HFF-Myc (cell line): Measurements from ENCODE around the gene GLIPR1L1.

Source experiments
- DNase-seq: peaks from one replicate; pipeline ENCODE4 v3.0.0-alpha.2; 2011; ENCODE audit warnings: low read depth; ENCODE audit errors: extremely low read depth
- H3K4me3 ChIP-seq: replicated peaks from 2 replicates; pipeline ENCODE4 v1.5.1; 2011; ENCODE audit warnings: low read depth, mild to moderate bottlenecking, control low read depth, low read length
- TF ChIP-seq, protein P1 (sequence below): IDR thresholded peaks from 2 replicates; pipeline ENCODE4 v1.5.1; 2012; ENCODE audit warnings: mild to moderate bottlenecking, low read depth, low read length, control low read depth; ENCODE audit errors: missing control alignments

The GLIPR1L1 gene

DNA sequence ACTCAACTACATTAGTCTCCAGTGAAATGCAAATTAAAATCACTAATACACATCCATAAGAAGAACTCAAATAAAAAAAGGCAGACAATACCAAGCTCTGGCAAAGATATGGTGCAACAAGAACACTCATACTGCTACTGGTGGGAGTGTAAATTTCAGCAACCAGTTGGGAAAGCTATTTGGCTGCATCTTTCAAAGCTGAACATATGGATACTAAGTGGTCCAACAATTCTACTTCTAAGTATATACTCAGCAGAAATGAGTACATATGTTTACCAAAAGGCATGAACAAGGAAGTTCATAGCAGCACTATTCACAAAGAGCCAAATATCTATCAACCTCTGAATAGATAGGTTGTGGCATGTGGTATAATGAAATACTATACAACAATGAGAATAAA lies 31.7 kb upstream of the GLIPR1L1 start:
- TF ChIP-seq, protein P1, sequence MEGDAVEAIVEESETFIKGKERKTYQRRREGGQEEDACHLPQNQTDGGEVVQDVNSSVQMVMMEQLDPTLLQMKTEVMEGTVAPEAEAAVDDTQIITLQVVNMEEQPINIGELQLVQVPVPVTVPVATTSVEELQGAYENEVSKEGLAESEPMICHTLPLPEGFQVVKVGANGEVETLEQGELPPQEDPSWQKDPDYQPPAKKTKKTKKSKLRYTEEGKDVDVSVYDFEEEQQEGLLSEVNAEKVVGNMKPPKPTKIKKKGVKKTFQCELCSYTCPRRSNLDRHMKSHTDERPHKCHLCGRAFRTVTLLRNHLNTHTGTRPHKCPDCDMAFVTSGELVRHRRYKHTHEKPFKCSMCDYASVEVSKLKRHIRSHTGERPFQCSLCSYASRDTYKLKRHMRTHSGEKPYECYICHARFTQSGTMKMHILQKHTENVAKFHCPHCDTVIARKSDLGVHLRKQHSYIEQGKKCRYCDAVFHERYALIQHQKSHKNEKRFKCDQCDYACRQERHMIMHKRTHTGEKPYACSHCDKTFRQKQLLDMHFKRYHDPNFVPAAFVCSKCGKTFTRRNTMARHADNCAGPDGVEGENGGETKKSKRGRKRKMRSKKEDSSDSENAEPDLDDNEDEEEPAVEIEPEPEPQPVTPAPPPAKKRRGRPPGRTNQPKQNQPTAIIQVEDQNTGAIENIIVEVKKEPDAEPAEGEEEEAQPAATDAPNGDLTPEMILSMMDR = no peak
- no peak overlapping the region for H3K4me3 ChIP-seq
- DNase-seq = no peak

DNA sequence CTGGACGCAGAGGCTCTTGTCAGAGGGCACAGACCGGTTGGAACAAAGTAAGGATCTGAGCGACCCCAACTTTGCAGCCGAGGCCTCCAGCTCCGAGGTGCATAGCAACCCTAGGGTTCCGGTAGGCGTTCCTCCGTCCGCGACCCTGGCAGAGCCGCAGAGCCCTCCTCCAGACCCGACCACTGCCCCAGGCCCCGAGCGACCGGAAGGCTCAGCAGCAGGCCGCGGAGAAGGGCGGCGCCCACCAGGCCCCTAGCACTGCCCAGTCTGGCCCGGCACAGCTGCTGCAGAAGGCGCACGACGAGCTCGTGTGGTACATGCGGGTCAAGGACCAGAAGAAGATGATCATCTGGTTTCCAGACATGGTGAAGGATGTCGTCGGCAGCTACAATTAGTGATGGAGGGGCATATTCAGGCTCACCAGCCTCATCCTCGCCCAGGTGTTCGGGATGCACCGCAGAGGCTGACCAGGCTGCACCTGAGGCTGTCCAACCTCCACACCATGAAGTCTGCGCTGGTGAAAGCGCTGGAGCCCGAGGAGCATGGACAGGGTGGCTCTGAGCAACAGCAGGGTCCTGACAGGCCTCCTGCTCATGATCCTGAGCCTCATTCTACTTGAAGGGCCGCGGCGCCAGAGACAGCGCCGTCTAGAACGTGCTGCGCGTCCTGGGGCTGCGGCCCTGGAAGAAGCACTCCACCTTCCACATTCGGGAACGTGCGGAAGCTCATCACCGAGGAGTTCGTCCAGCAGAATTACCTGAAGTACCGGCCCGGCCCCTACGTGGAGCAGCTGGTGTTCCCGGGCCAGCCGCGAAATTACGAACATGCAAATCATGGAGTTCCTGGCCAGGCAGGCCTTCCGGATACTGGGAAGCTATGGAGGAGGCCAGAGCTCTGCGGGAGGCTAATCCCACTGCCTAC lies 28.8 kb upstream of the GLIPR1L1 start:
- DNase-seq = no peak
- no peak overlapping the region for H3K4me3 ChIP-seq
- TF ChIP-seq, protein P1 = no peak

DNA sequence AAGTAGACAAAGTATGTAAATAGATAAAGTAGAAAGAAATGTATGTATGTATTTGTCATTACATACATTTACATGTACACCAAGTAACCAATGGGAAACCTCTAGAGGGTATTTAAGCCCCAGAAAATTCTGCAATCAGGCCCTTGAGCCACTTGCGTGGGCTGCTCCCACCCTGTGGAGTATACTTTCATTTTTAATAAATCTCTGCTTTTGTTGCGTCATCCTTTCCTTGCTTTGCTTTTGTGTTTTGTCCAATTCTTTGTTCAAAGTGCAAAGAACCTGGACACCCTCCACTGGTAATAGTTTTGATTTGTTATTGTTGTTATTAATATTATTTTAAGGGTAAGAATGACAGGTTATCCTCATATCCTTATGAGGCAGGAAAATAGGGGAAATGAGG lies 26.2 kb upstream of the GLIPR1L1 start:
- TF ChIP-seq, protein P1 = no peak
- H3K4me3 ChIP-seq = no peak overlapping the region
- no peak for DNase-seq

DNA sequence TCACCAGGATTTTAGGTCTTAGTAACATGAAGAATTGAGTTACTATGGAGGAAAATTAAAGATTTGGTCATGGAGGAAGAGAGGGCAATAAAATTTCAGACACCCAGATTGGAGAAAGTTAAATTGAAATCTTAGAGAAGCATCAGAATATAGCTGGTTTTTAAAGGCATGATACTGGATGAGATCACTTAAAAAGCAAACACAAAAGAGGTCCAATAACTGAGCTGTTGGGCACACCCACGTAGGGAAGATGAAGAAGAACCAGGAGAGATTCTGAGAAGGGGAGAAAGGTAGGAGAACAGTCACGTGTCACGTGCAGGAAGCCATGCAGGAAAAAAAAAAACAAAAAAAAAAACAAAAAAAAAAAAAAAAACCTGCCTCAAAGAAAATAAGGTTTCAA lies 23.1 kb upstream of the GLIPR1L1 start:
- TF ChIP-seq, protein P1 = no peak
- no peak overlapping the region for H3K4me3 ChIP-seq
- DNase-seq = no peak

DNA sequence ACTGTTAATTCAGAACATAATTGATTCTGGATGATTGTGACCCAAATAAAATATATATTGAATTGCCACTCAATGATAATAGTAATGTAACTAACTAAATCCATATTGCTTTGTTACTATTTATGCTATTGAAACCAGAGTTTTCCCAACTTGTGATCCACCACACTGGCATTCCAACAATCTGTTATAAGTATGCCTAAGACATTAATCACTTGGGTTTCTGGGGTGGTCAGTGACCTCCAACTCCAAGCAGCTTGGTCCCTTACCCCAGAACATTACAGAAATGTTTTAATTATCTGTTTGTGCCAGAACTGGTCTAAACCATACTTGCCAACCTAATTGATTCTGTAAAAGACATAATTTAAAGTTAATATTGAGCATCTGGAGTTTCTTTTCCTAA lies 19.0 kb upstream of the GLIPR1L1 start:
- no peak for DNase-seq
- TF ChIP-seq, protein P1 = no peak
- no peak overlapping the region for H3K4me3 ChIP-seq

DNA sequence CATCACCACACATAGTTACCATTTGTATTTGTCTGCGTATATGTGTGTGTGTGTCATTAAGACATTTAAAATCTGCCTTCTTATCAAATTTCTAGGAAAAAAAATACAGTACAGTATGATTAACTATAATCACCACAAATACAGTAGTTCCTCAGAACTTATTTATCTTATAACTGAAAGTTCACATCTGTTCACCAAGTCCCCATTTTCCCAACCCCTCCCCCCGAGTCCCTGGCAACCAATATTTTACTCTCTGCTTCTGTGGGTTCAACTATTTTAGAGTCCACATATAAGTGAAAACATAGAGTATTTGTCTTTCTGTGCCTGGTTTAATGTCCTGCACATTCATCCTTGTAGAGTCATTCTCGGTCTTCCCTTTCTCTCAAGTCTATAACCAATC lies 16.7 kb upstream of the GLIPR1L1 start:
- TF ChIP-seq, protein P1 = no peak
- no peak overlapping the region for H3K4me3 ChIP-seq
- DNase-seq = no peak

DNA sequence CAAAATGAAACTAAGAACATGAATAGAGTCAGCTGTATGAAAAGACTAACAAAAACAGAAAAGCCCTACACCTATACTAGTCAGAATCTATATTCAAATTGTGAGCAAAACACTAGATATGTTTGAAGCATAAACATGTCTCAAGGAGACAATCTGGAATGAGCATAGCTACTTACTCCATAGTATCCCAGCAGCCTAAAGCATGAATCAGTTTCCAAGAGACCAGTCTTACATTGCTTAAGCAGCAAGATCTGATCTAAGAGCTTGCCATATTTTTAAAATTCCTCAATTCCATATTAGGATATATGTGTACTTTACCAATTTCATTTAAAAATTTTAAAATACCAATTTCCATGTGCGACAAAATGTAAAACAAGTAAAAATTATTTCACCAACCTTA lies 12.0 kb upstream of the GLIPR1L1 start:
- TF ChIP-seq, protein P1 = no peak
- no peak overlapping the region for H3K4me3 ChIP-seq
- DNase-seq = no peak
